ENCODE measurements around the gene F11.

DNA sequence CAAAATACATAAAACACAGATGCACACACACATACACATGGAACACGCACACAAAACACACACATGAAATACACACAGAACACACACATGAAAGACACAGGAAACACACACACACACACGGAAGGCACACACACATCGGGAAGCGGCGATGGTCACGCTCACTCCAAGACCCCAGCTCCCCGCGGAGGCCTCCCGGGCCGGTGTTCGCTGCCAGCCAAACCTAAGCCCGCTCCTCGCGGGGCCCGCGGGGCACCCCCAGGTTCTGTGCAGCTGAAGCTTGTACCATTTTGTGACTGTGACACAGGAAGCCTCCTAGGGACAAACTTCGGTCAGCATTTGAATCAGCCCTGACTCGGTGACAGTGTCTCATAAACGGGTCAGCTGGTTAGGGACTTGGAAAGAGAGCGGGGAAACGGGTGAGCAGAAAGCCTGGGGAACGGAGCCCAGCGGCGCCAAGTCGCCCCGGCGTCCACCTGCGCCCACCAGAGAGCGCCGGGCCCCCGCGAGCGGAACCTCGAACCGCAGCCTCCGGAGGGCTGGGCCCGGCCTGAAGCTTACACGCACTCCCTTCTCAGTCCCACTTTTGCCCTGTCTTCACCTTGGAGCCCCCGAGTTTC, 32.1 kb downstream of the F11 start:
- TF ChIP-seq CTCF (IDR thresholded peaks at IDR 0.05; ENCODE audit: insufficient read depth, low read length, poor library complexity, severe bottlenecking) (no peak), EZH2phosphoT487 (conservative IDR thresholded peaks at IDR 0.05; ENCODE audit: low read length) (no peak)
